Measurements from ENCODE around the gene INO80. TPM values are rescaled to one million over a fixed set of nuclear protein-coding genes. Genes with fewer than 3 reads are reported as not detected.

Gene INO80
- total RNA-seq, 1 donor from 2014 or later, result 10.4 TPM

DNA sequence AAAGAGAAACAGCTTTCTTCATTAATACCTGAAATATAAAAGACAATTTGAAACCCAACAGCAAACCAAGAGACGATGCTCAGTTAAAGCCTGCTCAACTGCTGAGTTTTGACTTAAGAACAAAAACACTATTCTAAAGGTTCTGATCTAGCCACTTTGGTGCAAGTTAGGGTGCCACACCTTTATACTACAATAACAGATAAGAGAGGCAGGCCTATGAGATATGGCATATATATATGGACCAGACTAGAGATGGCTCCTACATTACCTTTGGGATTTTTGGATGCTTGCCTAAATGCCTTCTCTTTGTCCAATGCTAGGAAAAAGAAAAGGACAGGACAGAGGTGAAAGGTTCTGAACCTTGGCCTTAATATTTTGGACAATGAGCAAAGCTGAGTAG is 68.6 kb downstream of the INO80 start:
- no peak for ATAC-seq
- DNase-seq (ENCODE audit: low spot score), result no peak

DNA sequence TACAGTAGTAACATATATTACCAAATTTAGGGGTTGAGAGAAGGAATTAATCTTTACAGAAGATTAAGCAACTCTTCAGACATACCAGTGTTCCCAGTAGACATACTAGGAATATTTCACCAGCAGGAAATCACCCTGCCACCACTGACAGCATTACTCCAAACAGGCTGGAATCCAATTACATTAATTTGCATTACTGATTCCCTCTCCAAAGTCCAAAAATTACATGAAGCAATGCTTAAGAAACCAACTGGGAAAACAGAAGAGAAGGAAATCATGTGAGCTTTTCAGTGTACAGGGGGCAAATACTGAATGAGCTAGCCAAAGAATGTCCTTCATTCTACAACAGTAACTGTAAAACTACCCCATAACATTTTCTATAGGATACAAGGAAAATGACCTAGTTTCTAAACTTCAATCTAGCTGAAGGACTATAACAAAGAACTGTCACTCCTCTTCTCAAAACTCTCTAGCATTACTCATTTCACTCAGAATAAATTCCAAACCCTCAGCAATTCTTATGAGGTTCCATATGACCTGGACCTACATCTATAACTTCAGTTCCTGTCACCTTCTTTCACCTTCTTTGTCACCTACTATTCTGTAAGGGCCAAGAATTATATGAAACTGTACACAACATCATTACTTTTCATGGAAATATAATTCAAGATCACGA is 72.7 kb downstream of the INO80 start:
- peak; percentile 87 for ATAC-seq

GRCh38 chr15:41042851-41043250 is 73.2 kb downstream of the INO80 start:
- DNase-seq (ENCODE audit: low spot score) (no peak), ATAC-seq (no peak)

More for the DNA sequence above, 72.7 kb downstream of the INO80 start:
- no peak for DNase-seq (ENCODE audit: low spot score)

DNA sequence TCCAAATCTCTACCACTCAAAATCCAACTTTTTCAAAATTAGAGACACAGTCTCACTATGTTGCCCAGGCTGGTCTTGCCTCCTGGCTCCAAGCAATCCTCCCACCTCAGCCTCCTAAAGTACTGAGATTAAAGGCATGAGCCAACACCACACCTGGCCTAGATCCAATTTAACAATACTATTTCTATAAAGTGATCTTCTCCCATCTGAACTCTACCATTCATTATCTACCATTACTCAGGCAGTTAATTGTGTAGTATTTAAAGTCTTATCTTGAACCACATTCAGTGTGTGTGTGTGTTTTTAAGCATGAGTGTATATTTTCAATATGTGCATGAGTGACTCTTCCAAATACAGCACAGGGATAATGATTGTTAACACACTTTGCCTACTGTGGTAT is 77.0 kb downstream of the INO80 start:
- DNase-seq (ENCODE audit: low spot score), result no peak
- ATAC-seq, result no peak

- DNase-seq (ENCODE audit: low spot score), result no peak
- ATAC-seq, result no peak
Measured at GRCh38 chr15:41032079-41032328, 84.1 kb downstream of the INO80 start.

- ATAC-seq, result no peak
Measured at GRCh38 chr15:41031232-41032078, 84.6 kb downstream of the INO80 start.

GRCh38 chr15:41028853-41029252 is 87.2 kb downstream of the INO80 start:
- ATAC-seq, result no peak
- no peak for DNase-seq (ENCODE audit: low spot score)

More at GRCh38 chr15:41031232-41032078, 84.6 kb downstream of the INO80 start:
- no peak for DNase-seq (ENCODE audit: low spot score)

DNA sequence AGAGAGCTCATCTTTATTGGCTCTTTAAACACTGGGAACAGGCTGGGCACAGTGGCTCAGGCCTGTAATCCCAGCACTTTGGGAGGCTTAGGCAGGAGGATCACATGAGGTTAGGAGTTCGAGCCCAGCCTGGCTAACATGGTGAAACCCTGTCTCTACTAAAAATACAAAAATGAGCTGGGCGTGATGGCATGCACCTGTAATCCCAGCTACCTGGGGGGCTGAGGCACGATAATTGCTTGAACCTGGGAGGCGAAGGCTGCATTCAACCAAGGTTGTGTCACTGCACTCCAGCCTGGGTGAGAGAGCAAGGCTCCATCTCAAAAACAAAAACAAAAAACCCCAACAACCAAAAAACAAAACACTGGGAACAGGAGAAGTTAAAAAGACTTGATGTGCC is 90.7 kb downstream of the INO80 start:
- ATAC-seq (no peak), DNase-seq (ENCODE audit: low spot score) (no peak)

- DNase-seq (ENCODE audit: low spot score) (no peak), ATAC-seq (no peak)
Measured at GRCh38 chr15:41024885-41025284, 91.2 kb downstream of the INO80 start.

GRCh38 chr15:41024131-41024530 is 91.9 kb downstream of the INO80 start:
- ATAC-seq, result no peak
- DNase-seq (ENCODE audit: low spot score), result no peak

DNA sequence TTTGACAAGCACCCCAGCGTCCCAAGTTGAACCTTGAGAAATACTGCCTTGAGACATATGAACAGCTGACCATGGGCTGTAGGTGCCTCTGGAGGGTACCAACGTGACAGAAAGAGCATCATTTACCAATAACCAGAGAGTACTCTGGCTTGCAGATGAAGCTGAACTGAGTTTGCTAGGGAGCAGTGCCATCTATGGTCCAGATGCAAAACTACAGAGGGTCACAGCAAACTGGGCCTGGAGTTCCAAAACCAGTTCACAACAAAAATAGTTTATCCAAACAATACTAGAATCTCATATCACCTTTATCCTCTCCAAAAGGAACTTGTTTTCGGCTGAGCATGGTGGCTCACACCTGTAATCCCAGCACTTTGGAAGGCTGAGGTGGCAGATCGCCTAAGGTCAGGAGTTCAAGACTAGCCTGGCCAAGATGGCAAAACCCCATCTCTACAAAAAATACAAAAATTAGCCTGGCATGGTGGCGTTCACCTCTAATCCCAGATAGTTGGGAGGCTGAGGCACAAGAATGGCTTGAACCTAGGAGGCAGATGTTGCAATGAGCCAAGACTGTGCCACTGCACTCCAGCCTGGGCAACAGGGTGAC is 93.5 kb downstream of the INO80 start:
- ATAC-seq, result peak; percentile 84

GRCh38 chr15:41020829-41021228 is 95.3 kb downstream of the INO80 start:
- ATAC-seq (no peak), DNase-seq (ENCODE audit: low spot score) (no peak)

More for the DNA sequence above, 93.5 kb downstream of the INO80 start:
- no peak for DNase-seq (ENCODE audit: low spot score)

DNA sequence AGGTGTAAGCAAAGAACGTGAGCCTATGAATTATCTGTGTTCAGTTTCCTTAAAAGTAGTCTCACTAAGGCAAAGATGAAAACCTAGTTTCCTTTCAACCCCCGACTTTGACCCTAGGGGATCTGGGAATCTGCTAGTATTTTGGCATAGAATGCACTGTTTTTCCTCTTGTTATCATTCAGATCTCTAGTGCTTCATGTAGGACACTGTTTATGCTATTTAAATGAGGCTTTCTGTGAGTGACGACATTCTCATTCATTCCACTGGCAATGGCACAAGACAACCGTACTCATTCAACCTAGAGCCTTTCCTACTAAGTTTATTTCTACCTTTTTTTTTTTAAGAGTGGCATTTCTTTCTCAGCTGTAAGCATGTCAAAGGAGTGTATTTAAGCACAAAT is 95.8 kb downstream of the INO80 start:
- DNase-seq (ENCODE audit: low spot score) (no peak), ATAC-seq (no peak)

DNA sequence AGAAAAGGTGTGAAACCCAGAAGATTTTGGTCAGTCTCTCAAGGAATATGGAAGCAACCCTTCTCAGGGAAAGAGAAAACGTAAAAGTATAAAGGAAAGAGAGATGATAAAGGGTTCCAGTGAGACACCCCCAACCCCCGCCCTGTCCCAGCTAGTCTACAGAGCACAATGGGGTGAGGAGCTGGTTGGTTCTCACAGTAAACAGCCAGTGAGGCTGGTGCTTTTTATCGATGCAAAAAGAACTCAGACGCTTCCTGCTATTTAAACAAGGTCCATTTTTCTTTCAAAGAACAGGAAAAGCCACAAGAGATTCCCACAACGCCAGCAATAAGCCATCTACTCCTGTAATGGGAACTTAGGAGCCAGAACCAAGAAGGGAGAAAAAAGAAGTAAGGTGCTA is 96.9 kb downstream of the INO80 start:
- ATAC-seq (peak; percentile 20), DNase-seq (ENCODE audit: low spot score) (no peak)

DNA sequence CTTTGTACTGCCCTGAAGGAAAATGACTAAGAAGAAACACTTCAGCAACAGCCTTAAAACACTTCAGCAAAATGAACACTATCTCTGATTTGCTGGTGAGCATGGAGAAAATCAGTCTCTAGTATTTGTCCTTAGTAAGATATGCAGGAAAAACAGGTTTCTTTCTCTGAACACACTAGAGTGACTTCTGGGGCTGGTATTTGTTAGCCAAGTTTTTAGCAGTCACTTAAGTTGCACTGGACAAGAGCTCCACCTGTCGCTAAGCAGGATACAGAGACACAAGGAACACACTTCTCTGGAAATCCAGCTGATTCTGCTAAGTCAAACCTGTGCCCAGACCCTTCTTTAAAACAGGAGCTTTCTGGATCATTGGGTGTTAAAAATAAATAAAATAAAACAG is 97.5 kb downstream of the INO80 start:
- no peak for DNase-seq (ENCODE audit: low spot score)
- peak; percentile 67 for ATAC-seq

- no peak for ATAC-seq
- no peak for DNase-seq (ENCODE audit: low spot score)
Measured at GRCh38 chr15:41017066-41017735, 98.9 kb downstream of the INO80 start.

- ATAC-seq (no peak), DNase-seq (ENCODE audit: low spot score) (no peak)
Measured at GRCh38 chr15:41013691-41014414, 102.2 kb downstream of the INO80 start.

DNA sequence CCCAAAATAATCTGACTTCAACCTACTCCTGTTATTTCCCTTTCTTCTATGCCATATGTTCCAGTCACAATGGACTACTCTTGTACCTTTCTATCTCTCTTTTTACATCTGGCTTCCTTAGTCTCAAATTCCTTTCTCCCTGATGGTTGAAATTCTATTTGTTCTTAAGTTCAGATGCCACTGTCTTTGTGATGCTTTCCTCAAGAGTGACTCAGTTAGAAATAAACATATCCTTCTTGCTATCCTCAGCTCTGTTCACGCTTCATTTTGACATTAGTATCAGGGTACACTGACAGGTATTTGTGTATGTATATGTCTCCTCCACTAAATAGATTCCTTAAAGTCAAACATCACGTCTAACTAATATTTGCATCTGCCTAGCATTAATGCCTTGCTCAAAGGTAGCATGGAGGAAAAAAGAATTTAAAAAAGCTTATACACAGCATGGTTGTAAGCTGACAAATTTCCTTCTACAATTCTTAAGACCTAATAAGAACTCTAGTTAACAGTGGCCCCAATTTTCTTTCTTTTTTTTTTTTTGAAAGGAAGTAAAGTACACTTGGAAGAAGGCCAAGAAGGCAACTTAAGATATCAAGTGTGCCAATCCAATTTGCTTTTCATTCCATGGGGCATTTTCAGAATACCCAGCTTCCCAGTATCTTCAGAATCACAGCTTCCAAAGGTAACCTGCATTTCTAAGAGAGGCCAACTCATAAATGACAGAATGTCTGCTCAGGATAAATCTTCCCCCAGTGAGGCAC is 104.8 kb downstream of the INO80 start:
- DNase-seq (ENCODE audit: low spot score) (no peak), ATAC-seq (no peak)

DNA sequence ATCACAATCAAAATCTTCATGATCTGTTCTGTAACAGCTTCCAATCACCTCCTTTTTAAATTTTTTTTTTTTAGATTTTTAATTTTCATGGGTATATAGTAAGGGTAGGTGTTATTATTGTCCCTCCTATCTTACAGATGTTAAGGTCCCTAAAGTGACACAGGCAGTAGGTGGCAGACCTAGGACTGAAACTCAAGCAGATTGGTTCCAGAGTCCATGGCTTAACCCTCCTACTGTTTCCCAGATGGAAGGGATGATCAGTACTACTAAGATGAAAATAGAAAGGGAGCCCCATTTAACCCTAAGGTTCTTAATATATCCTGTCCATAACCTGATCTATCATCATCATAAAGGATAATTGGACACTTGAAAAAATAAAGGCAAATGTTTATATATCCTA is 105.7 kb downstream of the INO80 start:
- no peak for DNase-seq (ENCODE audit: low spot score)
- peak; percentile 46 for ATAC-seq

- DNase-seq (ENCODE audit: low spot score) (no peak), ATAC-seq (peak; percentile 50)
Measured at GRCh38 chr15:41006479-41006878, 109.6 kb downstream of the INO80 start.

Data from left lobe of liver (tissue), 2 donors.